ENCODE data around the gene DENND2C.

Gene DENND2C

GRCh38 chr1:114535401-114535800 is 134.4 kb downstream of the DENND2C start:
- DNase-seq: no peak

Measured in GOT3 (cell line).